GM21825 (cell line): Measurements from ENCODE around the gene NT5DC3.

Source experiments
- ATAC-seq: cut with Tn5 transposase; IDR thresholded peaks from one replicate; pipeline ENCODE4 v1.9.1; 2021; ENCODE audit warnings: mild to moderate bottlenecking, moderate library complexity; ENCODE audit not compliant: unreplicated experiment

Gene NT5DC3

GRCh38 chr12:103840876-103841689 is at the start of gene NT5DC3:
Gene NT5DC3 (minus strand): TSS chr12:103841234. CDS start chr12:103841156, 78 bp downstream.
- ATAC-seq: peak; percentile 82

- no peak for ATAC-seq
Observed at GRCh38 chr12:103887738-103888137, 46.7 kb upstream of the NT5DC3 start.

DNA sequence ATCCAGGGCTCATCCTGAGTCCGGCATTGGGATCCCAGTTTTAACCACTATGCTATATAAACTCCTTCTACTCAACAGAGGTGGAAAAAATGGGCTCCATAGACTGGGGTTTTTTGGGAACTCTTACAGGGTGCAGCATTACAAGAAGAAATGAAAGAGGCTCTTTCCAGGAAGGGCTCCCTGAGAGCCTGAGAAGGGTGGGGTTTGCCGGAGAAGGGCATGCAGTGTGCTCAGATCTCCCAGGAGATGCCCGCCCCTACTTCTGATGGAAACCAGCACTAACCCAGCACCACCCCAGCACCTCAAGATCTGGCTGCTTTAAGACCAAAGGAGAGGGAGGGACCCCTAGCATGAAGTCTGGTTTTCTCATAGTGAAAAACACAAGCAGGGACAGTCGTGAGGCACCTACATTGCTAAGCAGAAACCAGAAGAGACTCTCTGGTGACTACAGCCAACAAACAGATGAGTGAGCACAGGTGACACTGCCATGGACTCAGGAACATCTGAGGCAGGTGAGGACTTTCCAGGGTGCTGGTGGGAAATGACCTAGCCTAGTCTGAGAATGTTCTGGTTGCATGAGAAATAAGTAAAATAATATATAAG is 45.3 kb upstream of the NT5DC3 start:
- no peak for ATAC-seq

GRCh38 chr12:103884316-103884715 is 43.3 kb upstream of the NT5DC3 start:
- no peak for ATAC-seq

DNA sequence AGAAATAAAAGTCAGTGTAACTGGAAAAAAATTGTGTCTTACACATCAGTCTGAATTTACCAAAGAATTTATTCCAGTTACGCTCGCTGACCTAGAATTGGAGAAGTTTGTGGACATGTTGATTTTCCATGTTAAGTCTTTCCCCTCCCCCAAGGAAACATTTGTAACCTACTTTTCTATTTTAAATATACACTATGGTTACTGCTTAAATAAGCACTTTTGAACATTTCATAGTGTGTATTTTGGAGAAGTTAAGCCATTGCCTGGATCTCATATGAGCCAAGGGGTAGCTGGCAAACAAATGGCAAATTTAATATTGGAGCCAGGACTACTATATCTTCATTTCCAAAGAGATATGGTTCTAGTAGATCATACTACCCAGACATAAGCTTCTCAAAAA is 42.9 kb upstream of the NT5DC3 start:
- no peak for ATAC-seq

- no peak for ATAC-seq
Observed at GRCh38 chr12:103882861-103883596, 42.0 kb upstream of the NT5DC3 start.

DNA sequence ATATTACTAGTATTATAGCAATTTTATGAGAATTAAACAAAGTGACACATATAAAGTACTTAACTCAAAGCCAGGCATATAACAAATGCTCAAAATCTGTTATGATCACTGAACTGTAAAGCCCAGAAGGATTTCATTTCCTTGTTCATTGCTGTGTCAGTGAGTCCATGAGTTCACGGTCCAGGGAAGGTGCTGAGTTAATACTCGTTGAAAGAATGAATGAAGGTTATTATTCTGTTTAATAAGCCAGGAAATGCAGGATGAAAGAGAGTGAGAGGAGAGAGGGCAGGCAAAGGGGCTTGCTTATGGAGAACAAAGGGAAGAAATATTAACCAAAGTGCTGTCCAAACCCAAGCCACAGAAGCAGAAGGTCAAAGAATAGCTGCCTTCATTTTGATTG is 40.2 kb upstream of the NT5DC3 start:
- no peak for ATAC-seq

DNA sequence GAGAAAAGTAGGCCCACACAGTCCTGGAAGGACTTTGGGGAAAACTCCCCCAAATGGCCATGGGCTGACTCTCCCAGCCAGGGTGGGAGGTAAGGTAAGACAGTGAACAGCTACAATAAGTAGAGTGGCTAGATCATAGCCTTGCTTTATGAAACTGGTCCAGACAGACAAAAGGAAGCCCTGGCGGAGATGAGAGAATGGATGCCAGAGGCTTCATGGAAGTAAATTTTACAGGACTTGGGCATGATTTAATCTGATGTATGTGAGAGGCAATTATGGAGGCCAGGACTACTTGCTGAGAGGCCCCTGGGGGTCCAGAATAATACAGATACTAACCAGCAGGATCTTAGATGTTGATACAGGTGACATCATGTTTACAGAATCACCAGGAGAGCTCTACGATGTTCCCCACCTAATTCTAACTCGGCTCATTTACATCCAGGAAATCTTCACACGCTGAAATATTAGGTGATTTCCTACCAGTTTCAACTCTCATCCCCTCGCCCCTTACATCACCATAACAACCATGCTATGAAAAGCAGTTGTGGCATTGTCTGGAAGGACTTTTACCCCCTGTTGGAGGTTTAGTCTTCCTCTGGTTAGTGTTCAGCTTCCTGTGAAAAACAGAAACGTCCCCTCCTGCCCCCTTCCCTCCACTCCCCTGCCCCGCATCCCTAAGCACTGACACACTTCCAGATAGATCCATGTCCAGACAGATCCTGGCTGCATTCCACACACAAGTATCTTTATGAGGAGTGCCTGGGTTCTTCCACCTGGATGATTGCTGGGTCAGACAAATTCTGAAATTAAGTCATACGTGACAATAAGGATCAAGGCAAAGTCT is 39.5 kb upstream of the NT5DC3 start:
- ATAC-seq: no peak

GRCh38 chr12:103879878-103880277 is 38.8 kb upstream of the NT5DC3 start:
- no peak for ATAC-seq

- no peak for ATAC-seq
Observed at GRCh38 chr12:103879048-103879692, 38.1 kb upstream of the NT5DC3 start.

DNA sequence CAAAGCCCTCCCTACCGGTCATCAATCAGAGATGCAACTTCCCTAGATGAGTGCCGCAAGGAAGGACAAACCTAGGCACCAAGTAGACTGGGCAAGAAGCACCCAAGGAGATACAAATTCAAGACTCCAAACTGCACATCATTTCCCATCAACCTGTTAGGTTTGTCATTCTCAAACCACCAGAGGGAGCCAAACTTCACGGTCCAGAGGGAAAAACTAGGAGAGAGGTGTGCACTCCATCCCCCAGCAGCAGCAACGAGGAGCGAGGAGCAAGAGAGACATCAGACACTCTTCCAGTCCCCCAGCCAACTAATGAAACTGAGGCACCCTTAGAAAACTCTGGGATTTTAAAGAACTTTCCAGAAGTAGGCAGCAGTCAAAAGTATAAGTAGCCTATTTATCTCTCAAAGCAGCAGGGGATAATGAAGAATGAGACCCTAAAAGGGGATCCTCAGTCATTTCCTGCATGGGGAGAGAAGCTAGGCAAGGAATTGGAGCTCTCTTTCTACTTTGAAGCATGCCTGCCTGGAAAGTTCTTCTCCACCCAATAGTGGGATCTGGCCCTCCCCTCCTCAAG is 37.0 kb upstream of the NT5DC3 start:
- no peak for ATAC-seq

- ATAC-seq: no peak
Observed at GRCh38 chr12:103877288-103877687, 36.3 kb upstream of the NT5DC3 start.

- no peak for ATAC-seq
Observed at GRCh38 chr12:103875666-103876065, 34.6 kb upstream of the NT5DC3 start.

- no peak for ATAC-seq
Observed at GRCh38 chr12:103868215-103868614, 27.2 kb upstream of the NT5DC3 start.

DNA sequence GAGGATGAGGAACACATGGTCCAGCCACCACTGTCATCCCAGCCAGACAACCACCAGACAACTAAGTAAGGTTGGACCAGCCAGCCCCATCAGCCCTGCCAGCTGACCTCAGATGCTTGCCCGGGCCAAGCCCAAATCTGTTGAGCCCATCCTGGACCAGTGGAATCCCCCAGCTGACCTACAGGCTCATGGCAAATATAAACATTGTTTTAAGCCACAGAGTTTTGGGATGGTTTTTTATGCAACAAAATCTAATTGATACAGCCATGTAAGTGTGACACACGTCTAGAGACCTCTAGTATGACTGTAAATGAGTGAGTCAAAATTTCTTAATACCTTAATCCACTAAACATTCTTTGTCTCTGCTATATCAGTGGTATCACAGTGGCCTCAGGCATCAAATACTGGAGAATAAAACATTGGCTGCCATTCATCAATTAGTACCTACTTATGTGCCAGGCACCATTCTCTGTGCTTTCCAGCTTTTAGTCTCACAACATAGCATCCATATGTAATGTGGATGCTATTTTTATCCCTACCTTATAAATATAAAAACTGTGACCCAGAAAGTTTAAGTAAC is 24.2 kb upstream of the NT5DC3 start:
- ATAC-seq: no peak

- no peak for ATAC-seq
Observed at GRCh38 chr12:103864710-103865109, 23.7 kb upstream of the NT5DC3 start.

GRCh38 chr12:103858953-103859601 is 18.0 kb upstream of the NT5DC3 start:
- ATAC-seq: no peak

GRCh38 chr12:103858335-103858734 is 17.3 kb upstream of the NT5DC3 start:
- ATAC-seq: no peak

DNA sequence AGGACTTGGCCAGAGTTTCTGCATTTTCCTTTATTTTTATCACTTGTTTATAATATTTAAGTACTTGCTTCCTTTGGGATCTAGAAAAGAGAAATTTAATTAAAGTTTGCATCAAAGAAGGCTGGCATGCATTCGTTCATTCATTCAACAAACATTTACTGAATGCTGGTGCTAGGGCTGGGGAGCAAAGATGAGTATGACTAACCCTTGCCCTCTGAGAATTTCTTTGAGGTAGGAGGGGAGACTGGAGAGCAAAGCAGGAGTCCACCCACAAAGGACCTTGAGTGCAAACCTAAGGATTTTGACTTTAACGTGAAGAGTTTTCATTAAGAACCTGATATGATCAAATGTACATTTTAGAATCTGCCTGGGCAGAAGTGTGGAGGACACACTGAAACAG is 16.1 kb upstream of the NT5DC3 start:
- no peak for ATAC-seq
